ENCODE measurements around the gene MYOD1.

The MYOD1 gene

GRCh38 chr11:17750013-17750800 is 30.8 kb downstream of the MYOD1 start:
- DNase-seq (ENCODE audit: low read depth) = no peak

GRCh38 chr11:17750801-17751165 is 31.4 kb downstream of the MYOD1 start:
- DNase-seq (ENCODE audit: low read depth) = no peak

DNA sequence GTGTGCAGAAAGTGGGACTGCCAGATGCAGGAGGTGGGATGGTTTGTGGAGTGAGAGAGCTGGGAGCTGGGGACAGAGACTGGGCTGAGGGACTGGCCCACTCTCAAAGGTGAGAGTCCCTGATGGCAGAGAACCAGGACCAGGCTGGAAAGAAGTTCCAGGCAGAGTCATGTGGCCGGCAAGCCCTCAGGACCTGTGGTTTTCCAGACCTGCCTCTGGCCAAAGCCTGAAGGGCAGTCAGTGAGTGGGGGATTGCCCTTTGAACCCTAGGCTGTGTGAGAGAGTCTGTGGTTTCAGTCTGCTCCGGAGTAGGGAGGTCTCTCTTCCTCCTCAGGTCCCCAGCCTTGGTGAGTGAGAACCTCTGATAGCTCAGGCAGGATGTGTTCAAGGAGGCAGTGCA is 32.2 kb downstream of the MYOD1 start:
- DNase-seq (ENCODE audit: low read depth) = no peak

- no peak for DNase-seq (ENCODE audit: low read depth)
These were observed 32.8 kb downstream of the MYOD1 start for GRCh38 chr11:17752144-17752543.

- no peak for DNase-seq (ENCODE audit: low read depth)
These were observed 33.8 kb downstream of the MYOD1 start for GRCh38 chr11:17753153-17753552.

GRCh38 chr11:17753641-17754040 is 34.3 kb downstream of the MYOD1 start:
- DNase-seq (ENCODE audit: low read depth) = no peak

DNA sequence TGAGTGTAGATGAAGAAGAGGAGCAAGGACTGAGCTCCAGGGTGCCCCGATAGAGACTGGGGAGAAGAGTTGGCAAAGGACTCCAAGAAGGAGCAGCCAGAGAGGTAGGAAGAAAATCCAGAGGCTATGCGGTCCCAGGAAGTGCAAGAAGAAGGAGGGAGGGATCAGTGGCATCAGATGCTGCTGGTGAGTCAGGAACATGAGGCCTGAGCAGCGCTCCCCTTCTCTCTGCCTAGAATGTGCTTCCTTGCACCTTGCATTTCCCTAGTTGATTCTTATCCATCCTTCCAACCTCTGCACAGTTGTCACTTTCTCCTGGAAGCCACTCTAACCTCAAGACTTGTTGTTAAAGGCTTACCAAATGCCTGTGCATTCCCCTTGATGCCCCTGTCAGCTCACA is 36.5 kb downstream of the MYOD1 start:
- DNase-seq (ENCODE audit: low read depth) = no peak

DNA sequence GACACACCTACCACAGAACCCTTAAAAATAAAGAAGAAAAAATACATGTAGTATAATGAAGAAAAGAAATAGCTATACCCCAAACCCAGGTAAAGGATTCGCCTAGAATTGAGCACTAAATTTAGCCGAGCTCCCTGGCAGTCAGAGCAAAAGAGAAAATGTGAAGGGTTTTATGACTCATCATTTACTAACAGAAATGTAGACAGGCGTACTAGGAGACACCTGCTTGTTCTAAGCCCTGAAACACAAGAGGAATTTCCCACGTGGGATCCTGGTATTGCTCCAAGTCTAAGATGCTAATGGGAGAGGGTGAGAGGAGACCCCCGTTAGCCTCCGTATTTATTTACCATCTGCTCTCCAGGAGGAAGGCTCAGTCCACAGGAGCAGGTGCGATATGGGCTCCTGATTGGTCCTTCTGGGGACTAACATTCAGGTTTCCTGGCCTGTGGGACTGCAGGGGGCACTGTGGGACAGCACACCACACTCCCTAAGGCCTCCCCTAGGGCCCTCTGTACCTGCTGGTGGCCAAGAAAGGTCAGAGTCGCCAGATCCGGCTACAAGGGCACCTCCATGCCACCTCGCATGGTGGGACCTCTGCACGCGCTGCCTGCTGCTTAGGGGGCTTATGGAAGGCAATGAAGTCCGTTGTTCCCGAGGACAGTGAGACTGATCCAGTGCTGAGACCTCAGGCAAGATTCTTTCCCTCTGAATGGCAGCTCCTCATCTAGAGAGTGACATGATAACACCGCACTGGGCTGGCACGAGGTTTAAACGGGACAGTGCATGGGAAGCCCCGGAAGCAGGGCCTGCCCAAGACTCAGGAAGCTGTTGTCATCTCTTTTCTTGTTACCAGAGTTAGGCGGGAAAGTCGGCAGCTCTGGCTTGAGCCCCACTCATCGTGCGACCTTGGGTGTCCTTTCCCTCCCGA is 41.0 kb downstream of the MYOD1 start:
- no peak for DNase-seq (ENCODE audit: low read depth)

DNA sequence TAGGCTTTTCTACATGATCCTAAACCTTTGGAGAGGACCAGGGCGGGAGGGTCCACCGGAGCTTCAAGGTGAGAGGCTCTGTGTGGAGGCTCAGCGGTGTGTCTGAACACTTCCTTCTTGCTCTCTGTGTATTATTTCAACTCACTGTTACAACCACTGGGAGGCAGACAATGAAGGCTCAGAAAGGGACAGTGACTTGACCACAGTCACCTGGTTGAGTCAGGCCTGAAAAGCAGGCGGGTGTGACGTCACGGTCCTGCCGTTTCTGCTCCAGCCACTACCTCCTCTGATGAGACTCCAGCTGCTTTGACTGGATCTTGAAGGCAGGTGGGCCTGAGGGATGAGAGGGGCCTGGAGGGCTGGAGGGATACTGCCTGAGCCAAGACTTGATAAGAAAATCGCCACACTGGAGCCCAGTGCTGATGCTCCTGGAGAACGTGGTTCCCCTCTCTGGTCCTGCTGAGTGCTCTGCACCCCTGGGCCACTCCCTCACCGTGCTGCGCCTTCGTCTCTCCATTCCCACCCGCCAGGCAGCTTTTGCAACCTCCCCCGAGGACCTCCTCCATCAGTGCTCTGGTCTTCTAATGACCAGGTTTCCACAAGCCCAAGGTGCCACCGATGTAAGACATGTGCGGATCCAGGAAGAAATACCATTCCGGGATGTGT is 43.1 kb downstream of the MYOD1 start:
- DNase-seq (ENCODE audit: low read depth) = no peak

DNA sequence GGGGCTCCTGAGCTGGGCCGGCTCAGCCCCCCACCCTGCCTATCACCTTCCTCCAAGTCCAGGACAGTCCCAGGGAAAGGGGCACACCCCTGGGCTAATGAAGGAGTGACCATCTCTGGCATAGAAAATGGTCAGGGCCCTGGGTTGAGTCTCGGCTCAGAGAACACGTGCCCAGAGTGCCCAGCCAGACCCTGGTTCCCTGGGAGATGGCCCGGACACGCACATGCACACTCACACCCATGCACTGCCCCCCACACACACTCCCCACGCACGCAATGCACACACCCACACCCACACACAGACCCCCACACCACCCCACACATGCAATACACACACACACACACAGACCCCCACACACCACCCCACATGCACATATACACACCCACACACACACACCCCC is 43.9 kb downstream of the MYOD1 start:
- no peak for DNase-seq (ENCODE audit: low read depth)

DNA sequence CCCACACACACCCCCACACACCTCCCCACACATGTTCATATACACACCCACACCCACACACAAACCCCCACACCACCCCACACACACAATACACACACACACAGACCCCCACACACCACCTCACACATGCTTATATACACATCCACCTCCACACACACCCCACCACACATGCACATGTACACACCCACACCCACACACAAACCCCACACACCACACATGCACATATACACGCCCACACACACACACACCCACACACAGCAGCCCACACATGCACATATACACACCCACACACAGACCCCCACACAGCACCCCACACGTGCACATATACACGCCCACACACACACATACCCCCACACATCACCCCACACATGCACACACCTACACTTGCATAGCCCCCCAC is 44.3 kb downstream of the MYOD1 start:
- no peak for DNase-seq (ENCODE audit: low read depth)

- no peak for DNase-seq (ENCODE audit: low read depth)
These were observed 45.3 kb downstream of the MYOD1 start for GRCh38 chr11:17764446-17765218.

DNA sequence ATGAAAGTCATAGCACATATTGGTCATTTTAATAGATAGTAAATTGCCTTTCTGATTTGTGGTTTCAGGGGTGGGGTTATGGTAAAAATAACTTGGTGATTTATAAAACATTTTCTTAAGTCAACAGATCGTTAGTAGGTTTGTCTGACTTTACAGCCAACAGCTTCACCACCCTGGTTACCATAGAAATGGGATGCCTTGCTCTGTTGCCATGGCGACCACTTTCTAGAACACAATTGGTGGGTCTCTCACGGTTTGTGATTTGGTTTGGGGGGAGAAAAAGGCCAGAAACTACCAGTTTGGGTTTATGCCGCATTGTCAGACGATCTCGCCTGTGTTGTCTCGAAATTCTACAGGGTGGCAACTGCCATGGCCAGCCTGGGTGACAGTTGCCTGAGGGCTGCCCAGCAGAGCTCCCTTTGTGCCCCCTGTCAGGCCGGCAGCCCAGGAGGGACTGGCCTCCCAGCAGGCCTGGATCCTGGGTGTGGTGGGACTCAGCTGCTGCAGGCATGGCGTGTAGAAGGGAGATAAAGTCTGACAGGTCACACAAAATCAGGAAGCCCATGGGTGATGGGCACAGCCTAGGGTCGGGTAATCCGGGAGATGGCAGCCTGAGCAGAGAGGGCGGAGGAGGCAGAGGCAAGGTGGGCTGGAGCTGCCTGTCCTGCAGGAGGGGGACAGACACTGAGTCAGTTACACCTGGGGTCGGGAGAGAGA is 46.1 kb downstream of the MYOD1 start:
- DNase-seq (ENCODE audit: low read depth) = no peak

- DNase-seq (ENCODE audit: low read depth) = no peak
These were observed 46.6 kb downstream of the MYOD1 start for GRCh38 chr11:17766073-17766359.

DNA sequence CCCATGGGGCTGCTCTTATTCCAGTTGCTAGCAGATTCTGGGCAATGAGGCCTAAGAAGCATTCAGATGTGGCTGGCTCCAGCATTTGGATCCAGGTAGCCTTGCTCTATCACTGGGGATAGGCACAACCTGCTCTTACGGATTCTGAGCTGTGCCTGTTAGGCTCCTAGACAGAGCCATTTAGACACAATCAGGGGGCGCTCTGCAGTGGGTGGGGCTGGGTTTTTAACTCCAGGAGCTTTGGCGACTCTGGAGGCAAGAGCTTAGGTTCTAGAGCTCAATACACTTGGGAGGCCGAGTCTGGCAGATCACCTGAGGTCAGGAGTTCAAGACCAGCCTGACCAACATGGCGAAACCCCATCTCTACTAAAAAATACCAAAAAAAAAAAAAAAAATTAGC is 47.2 kb downstream of the MYOD1 start:
- no peak for DNase-seq (ENCODE audit: low read depth)

DNA sequence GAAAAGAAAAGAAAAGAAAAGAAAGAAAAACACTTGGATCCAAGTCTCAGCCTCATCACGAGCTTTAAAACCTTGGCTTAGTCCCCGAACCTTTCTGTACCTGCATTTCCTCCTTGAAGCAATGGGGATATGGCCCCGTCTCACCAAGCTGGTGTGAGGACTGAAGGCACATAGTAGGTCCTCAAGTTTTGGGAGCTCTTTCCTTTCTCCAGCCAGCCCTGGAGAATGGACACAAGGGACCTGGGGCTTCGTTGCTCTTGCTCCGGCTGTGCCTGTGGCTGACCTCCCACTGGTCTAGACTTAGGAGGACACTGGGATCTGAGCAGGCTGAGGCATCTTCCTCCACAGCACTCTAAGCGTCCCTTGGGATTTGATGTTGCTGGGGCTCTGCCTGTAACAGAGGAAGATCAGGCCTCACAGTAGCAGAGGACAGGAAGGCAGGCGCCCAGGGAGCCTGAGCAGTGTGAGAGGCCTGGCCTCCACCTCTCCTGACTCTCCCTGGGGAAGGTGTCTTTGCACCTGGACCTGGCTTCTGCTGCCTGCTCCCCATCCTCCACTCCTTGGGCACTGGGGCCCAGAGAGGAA is 48.0 kb downstream of the MYOD1 start:
- DNase-seq (ENCODE audit: low read depth) = no peak

DNA sequence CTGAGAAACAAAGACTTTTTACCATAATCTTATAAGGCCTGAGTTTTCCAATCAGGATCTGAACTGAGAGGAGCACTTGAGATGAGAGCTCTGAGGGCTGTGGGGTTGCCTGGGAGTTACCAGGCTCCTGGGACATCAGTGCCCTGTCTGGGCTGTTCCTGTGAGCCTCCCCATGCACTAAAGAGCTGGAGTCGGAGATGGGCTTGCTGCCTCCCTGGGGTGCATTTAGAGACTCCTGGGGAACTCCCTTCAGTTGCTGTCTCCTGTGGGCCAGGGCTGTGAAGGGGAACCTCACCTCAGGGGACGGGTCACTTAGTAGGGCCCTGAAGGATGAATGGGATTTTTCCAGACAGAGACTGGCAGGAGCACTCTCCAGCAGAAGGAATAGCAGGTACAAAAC is 48.5 kb downstream of the MYOD1 start:
- no peak for DNase-seq (ENCODE audit: low read depth)

DNA sequence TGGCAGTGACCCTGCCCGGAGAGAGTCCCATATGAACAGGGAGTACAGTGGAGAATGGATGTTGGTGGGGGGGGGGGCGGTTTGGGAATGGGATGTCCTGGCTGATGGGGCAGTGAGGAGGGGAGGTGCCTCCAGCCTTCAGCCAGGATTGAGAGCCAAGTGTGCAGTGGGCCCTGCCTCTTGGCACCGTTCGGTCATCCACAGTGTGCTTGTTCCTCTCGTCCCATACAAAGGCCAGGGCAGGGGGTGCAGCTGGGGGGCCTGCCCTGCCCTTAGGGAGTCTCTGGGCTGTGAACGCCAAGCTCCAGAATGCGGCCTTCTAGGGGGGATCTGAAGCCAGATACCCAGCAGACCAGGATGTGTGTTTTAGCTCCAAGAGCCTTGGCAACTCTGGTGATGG is 49.2 kb downstream of the MYOD1 start:
- DNase-seq (ENCODE audit: low read depth) = no peak

DNA sequence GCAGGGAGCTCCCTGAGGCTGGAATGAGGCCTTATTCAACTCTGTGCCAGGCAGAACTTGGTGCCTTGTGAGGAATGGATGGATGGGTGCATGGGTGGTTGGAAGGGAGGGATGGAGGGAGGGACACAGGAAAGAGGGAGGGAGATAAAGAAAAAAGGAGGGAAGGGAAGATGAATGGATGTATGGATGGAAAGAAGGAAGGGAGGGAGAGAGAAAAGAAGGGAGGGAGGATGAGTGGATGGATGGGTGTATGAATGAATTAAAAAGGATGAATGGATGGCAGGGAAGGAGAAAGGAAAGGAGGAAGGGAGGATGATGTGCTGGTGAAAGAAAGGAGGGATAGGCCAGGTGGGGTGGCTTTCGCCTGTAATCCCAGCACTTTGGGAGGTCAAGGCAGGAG is 49.8 kb downstream of the MYOD1 start:
- DNase-seq (ENCODE audit: low read depth) = no peak

DNA sequence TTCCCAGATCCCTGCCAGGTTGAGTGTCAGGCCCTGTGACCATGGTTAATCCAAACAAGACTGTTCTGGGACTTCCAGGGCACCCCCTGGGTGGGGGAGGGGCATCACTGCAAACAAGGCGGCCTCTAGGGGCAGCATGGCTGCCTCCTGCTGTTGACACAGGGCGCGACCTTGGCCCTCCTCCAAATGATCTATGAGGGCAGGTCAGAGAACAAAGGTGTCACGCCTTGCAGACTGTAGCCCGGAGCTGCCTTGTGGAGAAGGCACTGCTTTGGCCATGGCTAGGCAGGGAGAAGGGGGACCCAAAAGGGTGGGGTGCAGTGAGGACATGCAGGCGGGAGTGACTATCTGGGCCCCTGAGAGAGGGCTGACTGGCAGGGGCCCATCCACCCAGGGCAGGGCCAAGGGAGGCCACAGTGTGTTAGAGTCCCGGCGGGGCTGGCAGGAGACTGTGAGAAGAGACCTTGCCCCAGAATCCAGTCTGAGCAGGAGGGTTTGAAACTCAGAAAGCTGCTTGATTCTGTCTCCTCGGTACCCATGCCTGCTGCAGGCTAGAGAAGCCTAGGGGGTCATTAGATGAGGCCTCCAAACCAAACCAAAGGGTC is 50.8 kb downstream of the MYOD1 start:
- no peak for DNase-seq (ENCODE audit: low read depth)

GRCh38 chr11:17770917-17771316 is 51.5 kb downstream of the MYOD1 start:
- no peak for DNase-seq (ENCODE audit: low read depth)

Measured in stimulated activated CD4-positive, alpha-beta T cell treated with anti-CD3 and anti-CD28 coated beads, Interleukin-2, amount 100 ng/mL, for 4 hours (primary cell).